Measurements from ENCODE around the gene OXTR.

DNA sequence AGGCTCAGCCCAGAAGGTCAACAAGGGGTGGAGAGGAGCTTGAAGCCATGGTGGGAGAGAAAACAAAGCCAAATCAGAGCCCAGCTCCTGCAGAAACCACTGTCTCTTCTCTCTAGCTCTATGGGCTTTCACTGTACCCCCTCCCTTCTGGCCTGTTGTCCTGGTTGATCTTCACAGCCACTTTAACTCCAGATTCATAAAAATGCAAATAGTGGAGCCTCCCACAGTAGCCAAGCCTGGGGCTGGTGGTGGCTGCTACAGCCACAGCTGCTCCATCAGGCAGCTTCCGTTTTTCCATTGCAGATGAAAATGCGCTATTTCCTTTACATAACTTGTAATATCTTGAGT, 56.5 kb downstream of the OXTR start:
- TF ChIP-seq EZH2 (IDR thresholded peaks at IDR 0.05; ENCODE audit: insufficient read depth, poor library complexity, severe bottlenecking), result no peak
- TF ChIP-seq EZH2phosphoT487 (IDR thresholded peaks at IDR 0.05; ENCODE audit: insufficient read depth, low read depth), result no peak
